ENCODE results near the gene PLXNA1.

GRCh38 chr3:126969586-126969985, 13.3 kb upstream of the PLXNA1 start:
- no peak for TF ChIP-seq EP300 (IDR thresholded peaks at IDR 0.05; ENCODE audit: borderline replicate concordance in 1 of 2, control insufficient read depth in 1 of 2, low read depth in 2 of 2, low read length in 2 of 2)
- no peak for TF ChIP-seq RCOR1 (conservative IDR thresholded peaks at IDR 0.05; ENCODE audit: low read depth, low read length)
